A673 (cell line): Measurements from ENCODE around the gene ARRDC2.

Experiments used
- EZH2 ChIP-seq: fragments of 200-600 bp; sonication (generic); IDR thresholded peaks from 2 replicates; pipeline ENCODE4 v1.6.1; 2017; ENCODE audit warnings: borderline replicate concordance, low read depth, mild to moderate bottlenecking, mixed read lengths, antibody characterized with exemption, low read length; ENCODE audit not compliant: poor library complexity, severe bottlenecking
- TF ChIP-seq, protein P1 (sequence below): fragments of 300-800, 200-600 bp; sonication (generic); conservative IDR thresholded peaks from 2 replicates; pipeline ENCODE4 v1.5.1; 2017; ENCODE audit warnings: low read depth, mild to moderate bottlenecking, antibody characterized with exemption, low read length, moderate library complexity, mixed read lengths

DNA sequence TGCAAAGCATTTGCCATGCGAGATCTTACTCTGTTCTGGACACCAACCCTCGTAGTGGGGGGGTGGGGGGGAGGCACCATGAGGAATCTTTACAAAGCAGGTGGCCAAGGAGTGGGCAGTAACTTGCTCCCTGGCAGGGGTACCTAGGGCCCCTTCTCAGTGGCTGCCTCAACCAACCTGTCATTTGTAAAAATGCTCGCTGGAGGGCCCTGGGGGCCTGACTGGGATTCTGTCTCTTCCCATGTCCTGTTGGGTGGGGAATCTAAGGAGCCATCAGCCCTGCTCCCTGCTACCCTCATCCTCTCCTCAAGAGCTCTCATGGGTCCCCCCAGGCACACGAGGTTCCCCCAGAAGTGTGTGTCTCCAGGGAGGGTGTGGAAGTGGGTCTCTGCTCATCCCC lies 39.6 kb upstream of the ARRDC2 start:
- TF ChIP-seq EZH2: no peak
- TF ChIP-seq, protein P1, sequence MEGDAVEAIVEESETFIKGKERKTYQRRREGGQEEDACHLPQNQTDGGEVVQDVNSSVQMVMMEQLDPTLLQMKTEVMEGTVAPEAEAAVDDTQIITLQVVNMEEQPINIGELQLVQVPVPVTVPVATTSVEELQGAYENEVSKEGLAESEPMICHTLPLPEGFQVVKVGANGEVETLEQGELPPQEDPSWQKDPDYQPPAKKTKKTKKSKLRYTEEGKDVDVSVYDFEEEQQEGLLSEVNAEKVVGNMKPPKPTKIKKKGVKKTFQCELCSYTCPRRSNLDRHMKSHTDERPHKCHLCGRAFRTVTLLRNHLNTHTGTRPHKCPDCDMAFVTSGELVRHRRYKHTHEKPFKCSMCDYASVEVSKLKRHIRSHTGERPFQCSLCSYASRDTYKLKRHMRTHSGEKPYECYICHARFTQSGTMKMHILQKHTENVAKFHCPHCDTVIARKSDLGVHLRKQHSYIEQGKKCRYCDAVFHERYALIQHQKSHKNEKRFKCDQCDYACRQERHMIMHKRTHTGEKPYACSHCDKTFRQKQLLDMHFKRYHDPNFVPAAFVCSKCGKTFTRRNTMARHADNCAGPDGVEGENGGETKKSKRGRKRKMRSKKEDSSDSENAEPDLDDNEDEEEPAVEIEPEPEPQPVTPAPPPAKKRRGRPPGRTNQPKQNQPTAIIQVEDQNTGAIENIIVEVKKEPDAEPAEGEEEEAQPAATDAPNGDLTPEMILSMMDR: no peak
